ENCODE results near the gene DDIT3. TPM values are rescaled to one million over a fixed set of nuclear protein-coding genes. Genes with fewer than 3 reads are reported as not detected.

DDIT3 gene
- total and polyA plus RNA-seq, 2 of the 8 experiments (the other 6 are each of a cell fraction or from before 2014, with no cell fraction given): 4.9 to 5.7 TPM

DNA sequence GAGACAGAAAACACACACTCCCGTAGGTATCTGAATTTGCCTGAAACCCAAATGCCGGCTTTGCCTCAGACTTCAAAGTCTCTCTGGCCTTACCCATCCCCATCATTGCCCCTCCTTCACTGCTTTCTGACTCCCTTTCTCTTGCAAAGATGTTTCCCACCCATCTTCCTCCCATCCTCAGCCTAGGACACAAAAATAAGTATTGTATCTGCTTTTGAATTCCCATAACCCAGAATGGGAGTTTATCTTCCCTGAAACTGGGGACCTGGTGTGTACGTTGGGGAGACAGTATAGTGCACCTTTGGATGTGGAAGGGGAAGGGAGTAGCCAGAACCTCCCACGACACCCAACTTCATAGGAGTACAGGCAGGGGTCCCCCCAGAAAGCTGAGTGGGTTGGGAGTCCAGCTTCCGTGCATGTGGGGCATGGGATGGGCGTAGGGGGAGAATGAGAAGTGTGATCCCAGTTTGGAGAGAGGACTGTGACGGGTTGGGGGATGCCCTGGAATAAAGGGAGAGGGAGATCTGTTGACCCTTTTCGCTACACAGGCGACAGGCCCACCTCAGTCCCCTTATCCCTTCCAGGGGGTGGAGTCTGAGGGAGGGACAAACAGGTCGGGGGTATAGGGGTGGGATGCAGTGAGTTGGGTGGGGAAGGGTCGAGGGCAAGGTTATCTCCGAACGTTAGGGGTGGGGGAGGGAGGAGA is 29.0 kb upstream of the DDIT3 start:
- H3K4me3 ChIP-seq (ENCODE audit: extremely low read depth in 1 of 4, insufficient read depth in 2 of 4, low read depth in 3 of 4, low read length in 4 of 4): peak overlapping the region; percentile 75 to 96 (median 96); a peak in 7 of 8 replicates
- H2BK12ac ChIP-seq (ENCODE audit: low read depth, low read length): peak overlapping the region; percentile 85; the same call in 1 of the 2 replicates
- H3K9ac ChIP-seq (replicated peaks in 1 of 4; ENCODE audit: extremely low read depth in 1 of 4, low read depth in 3 of 4, low read length in 3 of 4): no peak overlapping the region
- H3K18ac ChIP-seq (ENCODE audit: extremely low read depth, low read length): no peak overlapping the region; the same call in 1 of the 2 replicates
- no peaks in the 10 kb centered on the region; a peak in 1 of 8 replicates for H3K36me3 ChIP-seq (ENCODE audit: control insufficient read depth in 2 of 4, insufficient read depth in 4 of 4, low read length in 3 of 4)
- 25% methylated on average over 10 of the region's 13 CpGs; no CpG with 5 or more reads in 1 of the 2 experiments for WGBS, 2 experiments (ENCODE audit: extremely low coverage in 1 of 2, insufficient coverage in 1 of 2, insufficient read length in 1 of 2, insufficient replicate concordance in 2 of 2, low coverage in 1 of 2, low lambda C conversion rate in 2 of 2, missing lambda C conversion rate in 1 of 2)
- peak overlapping the region; percentile 69 to 77 for H3K4me2 ChIP-seq (ENCODE audit: insufficient read depth in 1 of 2, low read depth in 2 of 2, low read length in 2 of 2)
- peak overlapping the region; percentile 5 for H4K5ac ChIP-seq (ENCODE audit: insufficient read length, low read depth, low read length)
- no peak overlapping the region for H2BK20ac ChIP-seq (ENCODE audit: low read length)
- H3K4ac ChIP-seq (replicated peaks; ENCODE audit: insufficient read length, low read depth, low read length): no peak overlapping the region
- H3K79me2 ChIP-seq (ENCODE audit: control insufficient read depth in 1 of 2, insufficient read depth in 2 of 2, low read length in 2 of 2): peaks cover 4 to 47% of the 10 kb centered on the region in 2 experiments; a peak in 3 of 4 replicates
- H3K14ac ChIP-seq (ENCODE audit: insufficient read length): no peak overlapping the region
- H3K79me1 ChIP-seq (ENCODE audit: low read depth, low read length): peaks cover 10% of the 10 kb centered on the region
- DNase-seq (ENCODE audit: low read depth in 1 of 2, low spot score in 2 of 2) (no peak), FAIRE-seq (no peak)
- no peak overlapping the region for H2BK5ac ChIP-seq (ENCODE audit: low read depth, low read length)
- ChIA-PET CTCF (ENCODE audit: partially characterized antibody) (interaction anchor here (0.5 kb wide), 1 partner anchor 1218 kb away, joined by 3 read pairs; no protein-coding TSS in a partner anchor), POLR2A (ENCODE audit: partially characterized antibody) (interaction anchor here (1.1 to 2.0 kb wide), 3 partner anchors 12 to 29 kb away, joined by 3 to 12 read pairs (median 5); partner anchors contain the start of gene DDIT3)
- no peak overlapping the region for H3K23ac ChIP-seq (ENCODE audit: insufficient read length)
- peak overlapping the region; percentile 14 for H4K91ac ChIP-seq (replicated peaks; ENCODE audit: insufficient read length, low read length)
- H4K20me1 ChIP-seq (replicated peaks in 1 of 2; ENCODE audit: control insufficient read depth in 1 of 2, insufficient read depth in 2 of 2, low read length in 2 of 2): peaks cover 9 to 14% of the 10 kb centered on the region in 2 experiments
- no peak overlapping the region; the same call in 1 of the 2 replicates for H4K8ac ChIP-seq (ENCODE audit: extremely low read depth, insufficient read depth, low read length)
- H3K27me3 ChIP-seq (replicated peaks in 1 of 4; ENCODE audit: control insufficient read depth in 3 of 4, extremely low read depth in 1 of 4, insufficient read depth in 3 of 4, low read length in 3 of 4): peaks cover 0 to 5% (median 3%) of the 10 kb centered on the region in 4 experiments; a peak in 2 of 7 replicates
- no peak overlapping the region for H3K56ac ChIP-seq (replicated peaks; ENCODE audit: insufficient read length, low read depth, low read length)
- H2BK15ac ChIP-seq (ENCODE audit: low read length): peak overlapping the region; percentile 25; the same call in 1 of the 2 replicates
- peaks cover 9 to 29% (median 12%) of the 10 kb centered on the region in 4 experiments; a peak in 6 of 7 replicates for H3K4me1 ChIP-seq (replicated peaks in 1 of 4; ENCODE audit: control insufficient read depth in 3 of 4, insufficient read depth in 4 of 4, low read length in 3 of 4)
- no peak overlapping the region for H3K27ac ChIP-seq (ENCODE audit: low read depth, low read length)
- no peaks in the 10 kb centered on the region for H3K9me3 ChIP-seq (ENCODE audit: insufficient read depth in 2 of 2, low read depth in 1 of 2, low read length in 1 of 2)
- H2BK120ac ChIP-seq (replicated peaks; ENCODE audit: low read depth, low read length): no peak overlapping the region
- H3K23me2 ChIP-seq (ENCODE audit: low read depth, low read length): peaks cover 19% of the 10 kb centered on the region
- peak overlapping the region; percentile 29; the same call in 1 of the 2 replicates for H2AFZ ChIP-seq (ENCODE audit: low read length)
- H2AK5ac ChIP-seq (ENCODE audit: low read depth, low read length): no peak overlapping the region
- TF ChIP-seq TAF7 (optimal IDR thresholded peaks at IDR 0.05; ENCODE audit: borderline replicate concordance, low read depth, low read length): no peak
- TF ChIP-seq SIRT6 (IDR thresholded peaks at IDR 0.05; ENCODE audit: low read length): no peak
- no peak for TF ChIP-seq NANOG (IDR thresholded peaks at IDR 0.05; ENCODE audit: insufficient read depth, low read depth, low read length, poor library complexity, severe bottlenecking)
- TF ChIP-seq RFX5 (IDR thresholded peaks at IDR 0.05; ENCODE audit: borderline replicate concordance, low read depth, low read length): no peak
- TF ChIP-seq SIN3A (conservative IDR thresholded peaks at IDR 0.05 in 1 of 2, IDR thresholded peaks at IDR 0.05 in 1 of 2; ENCODE audit: low read depth in 1 of 2, low read length in 2 of 2): no peak
- TF ChIP-seq MAFK (IDR thresholded peaks at IDR 0.05; ENCODE audit: low read depth, low read length): no peak
- TF ChIP-seq, protein P1, sequence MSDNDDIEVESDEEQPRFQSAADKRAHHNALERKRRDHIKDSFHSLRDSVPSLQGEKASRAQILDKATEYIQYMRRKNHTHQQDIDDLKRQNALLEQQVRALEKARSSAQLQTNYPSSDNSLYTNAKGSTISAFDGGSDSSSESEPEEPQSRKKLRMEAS (IDR thresholded peaks at IDR 0.05): no peak; the same call in 1 of the 2 replicates
- TF ChIP-seq KDM4A (IDR thresholded peaks at IDR 0.05; ENCODE audit: low read depth, low read length, severe bottlenecking): no peak

All from H1 (cell line).